Activated CD4-positive, alpha-beta memory T cell treated with anti-CD3 and anti-CD28 coated beads, Interleukin-2, amount 10 ng/mL, durations not matched to agents 7 days and 5 days (primary cell): ENCODE results near the gene GANC. TPM values are rescaled to one million over a fixed set of nuclear protein-coding genes. Genes with fewer than 3 reads are reported as not detected.
"Not testable (repeated sequence)": the region's sequence is repeated elsewhere in the genome, so short reads cannot be mapped to it uniquely, and the experiment has no call there.

Source experiments
- CTCF ChIA-PET: fragments of 350-600 bp; sonication (Branson Sonifier 250); formaldehyde crosslinking; loops from one replicate; lab custom pipeline; 2021; ENCODE audit warnings: antibody characterized with exemption, inconsistent platforms; lab: Charles Lee
- POLR2A ChIA-PET: fragments of 350-600 bp; sonication (Branson Sonifier 250); formaldehyde crosslinking; loops from one replicate; lab custom pipeline; 2021; ENCODE audit warnings: antibody characterized with exemption; lab: Charles Lee
- DNase-seq: peaks from one replicate; pipeline ENCODE4 v3.0.0-alpha.2; 2020
- H3K27ac Mint-ChIP-seq: one replicate; pipeline ENCODE4 v1.8.0; 2021; ENCODE audit warnings: mild to moderate bottlenecking, mixed read lengths
- H3K27me3 Mint-ChIP-seq: one replicate; pipeline ENCODE4 v1.8.0; 2021; ENCODE audit warnings: mixed read lengths
- H3K36me3 Mint-ChIP-seq: one replicate; pipeline ENCODE4 v1.8.0; 2021; ENCODE audit warnings: low read depth, mixed read lengths
- H3K4me1 Mint-ChIP-seq: one replicate; pipeline ENCODE4 v1.8.0; 2021; ENCODE audit warnings: mixed read lengths
- H3K4me3 Mint-ChIP-seq: one replicate; pipeline ENCODE4 v1.8.0; 2021; ENCODE audit warnings: mild to moderate bottlenecking, mixed read lengths
- H3K9me3 Mint-ChIP-seq: one replicate; pipeline ENCODE4 v1.8.0; 2021; ENCODE audit warnings: mixed read lengths
- total RNA-seq, 2 experiments: library from RNA; stranded (reverse); gene quantifications; one replicate each; pipeline ENCODE4 v1.2.3, GENCODE V29; 2021

Gene GANC
- total RNA-seq, 2 experiments from 2014 or later, result 28.3 to 31.5 TPM

DNA sequence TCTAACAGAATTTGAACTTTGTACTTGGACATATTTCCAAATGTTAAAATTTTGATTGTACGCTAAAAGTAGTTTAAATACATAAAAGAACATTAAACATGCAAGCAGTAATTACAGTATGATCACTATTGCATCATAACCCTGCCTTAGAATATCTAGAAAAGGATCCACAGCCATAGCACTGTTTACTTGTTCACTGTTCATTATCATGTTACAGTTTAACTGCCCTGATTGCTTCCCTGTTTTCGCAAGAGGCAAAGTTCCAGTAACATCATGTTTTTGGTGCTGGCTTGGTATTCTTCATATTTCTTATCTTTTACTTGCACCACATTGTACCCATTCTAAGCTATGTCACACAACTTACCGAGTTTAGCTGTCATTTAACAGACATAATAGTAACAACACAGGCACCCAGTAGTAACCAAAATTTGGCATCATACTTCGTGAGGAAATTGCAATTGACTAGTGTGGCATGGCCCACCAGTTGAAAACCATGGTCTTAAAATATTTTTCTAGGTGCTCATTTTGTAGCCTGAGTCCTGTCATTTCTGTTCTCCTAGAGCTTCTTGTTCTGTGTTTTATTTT is 13.5 kb downstream of the GANC start:
- Mint-ChIP-seq H3K4me3 (no peak overlapping the region), H3K36me3 (peaks cover 41% of the 10 kb centered on the region), H3K4me1 (no peaks in the 10 kb centered on the region), H3K27me3 (no peaks in the 10 kb centered on the region), H3K9me3 (no peaks in the 10 kb centered on the region), H3K27ac (no peak overlapping the region)
- DNase-seq, result no peak
- ChIA-PET CTCF (no interaction called here), POLR2A (no interaction called here)

DNA sequence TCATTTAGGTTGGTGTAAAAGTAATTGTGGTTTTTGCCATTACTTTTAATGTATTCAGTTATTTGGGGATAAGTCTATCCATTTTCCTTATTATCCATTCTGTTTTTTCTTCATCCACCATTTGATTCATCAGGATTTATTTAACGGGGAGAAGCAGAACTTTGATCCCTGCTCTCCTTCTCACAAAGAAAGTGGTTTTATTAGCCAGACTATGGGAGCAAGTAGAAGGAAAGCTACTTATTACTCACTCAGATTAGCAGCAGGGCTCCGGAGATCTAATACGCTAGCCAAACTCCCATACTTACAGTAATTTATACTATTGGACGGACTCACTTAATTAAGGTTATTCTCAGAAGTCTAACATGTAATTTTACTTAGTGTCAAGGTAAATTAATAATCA is 14.9 kb downstream of the GANC start:
- CTCF ChIA-PET, result no interaction called here
- no peak overlapping the region for H3K4me3 Mint-ChIP-seq
- no peaks in the 10 kb centered on the region for H3K27me3 Mint-ChIP-seq
- H3K36me3 Mint-ChIP-seq, result peaks cover 45% of the 10 kb centered on the region
- H3K4me1 Mint-ChIP-seq, result no peaks in the 10 kb centered on the region
- POLR2A ChIA-PET, result no interaction called here
- H3K9me3 Mint-ChIP-seq, result no peaks in the 10 kb centered on the region
- no peak for DNase-seq
- H3K27ac Mint-ChIP-seq, result no peak overlapping the region

DNA sequence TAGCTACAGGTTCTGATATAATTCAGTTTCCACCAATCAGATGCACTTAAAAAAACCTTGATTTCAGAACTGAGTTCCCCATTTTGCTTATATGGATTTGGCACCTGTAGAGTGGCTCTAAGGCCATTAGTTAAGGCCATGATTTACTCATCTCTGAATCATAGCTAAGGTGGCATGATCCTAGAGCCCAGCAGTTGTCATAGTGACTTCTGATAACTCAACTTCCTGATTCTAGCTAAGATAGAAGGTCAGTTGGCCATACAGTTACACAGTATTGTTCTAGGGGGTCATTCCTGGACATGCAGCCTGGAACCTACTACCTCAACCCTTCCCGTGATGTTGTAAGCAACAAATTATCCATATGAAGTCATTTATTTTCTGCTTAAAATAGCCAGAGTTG is 16.2 kb downstream of the GANC start:
- H3K27ac Mint-ChIP-seq, result no peak overlapping the region
- H3K9me3 Mint-ChIP-seq, result no peaks in the 10 kb centered on the region
- CTCF ChIA-PET, result no interaction called here
- H3K4me1 Mint-ChIP-seq, result no peaks in the 10 kb centered on the region
- H3K4me3 Mint-ChIP-seq, result no peak overlapping the region
- no peaks in the 10 kb centered on the region for H3K27me3 Mint-ChIP-seq
- H3K36me3 Mint-ChIP-seq, result peaks cover 37% of the 10 kb centered on the region
- no peak for DNase-seq
- POLR2A ChIA-PET, result interaction anchor here (1.4 kb wide), 1 partner anchor 16 kb away, joined by 4 read pairs; the partner anchor contains the start of genes GANC and TMEM87A

DNA sequence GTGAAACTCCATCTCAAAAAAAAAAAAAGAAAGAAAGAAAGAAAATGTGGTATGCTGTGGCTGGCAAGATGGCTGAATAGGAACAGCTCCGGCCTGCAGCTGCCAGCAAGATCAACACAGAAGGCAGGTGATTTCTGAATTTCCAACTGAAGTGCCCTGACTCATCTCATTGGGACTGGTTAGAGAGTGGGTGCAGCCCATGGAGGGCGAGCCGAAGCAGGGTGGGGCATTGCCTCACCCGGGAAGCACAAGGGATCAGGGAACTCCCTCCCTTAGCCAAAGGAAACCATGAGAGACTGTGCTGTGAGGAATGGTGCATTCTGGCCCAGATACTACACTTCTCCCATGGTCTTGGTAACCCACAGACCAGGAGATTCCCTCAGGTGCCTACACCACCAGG is 28.0 kb downstream of the GANC start:
- POLR2A ChIA-PET, result not testable (repeated sequence)
- peaks cover 14% of the 10 kb centered on the region for H3K9me3 Mint-ChIP-seq

DNA sequence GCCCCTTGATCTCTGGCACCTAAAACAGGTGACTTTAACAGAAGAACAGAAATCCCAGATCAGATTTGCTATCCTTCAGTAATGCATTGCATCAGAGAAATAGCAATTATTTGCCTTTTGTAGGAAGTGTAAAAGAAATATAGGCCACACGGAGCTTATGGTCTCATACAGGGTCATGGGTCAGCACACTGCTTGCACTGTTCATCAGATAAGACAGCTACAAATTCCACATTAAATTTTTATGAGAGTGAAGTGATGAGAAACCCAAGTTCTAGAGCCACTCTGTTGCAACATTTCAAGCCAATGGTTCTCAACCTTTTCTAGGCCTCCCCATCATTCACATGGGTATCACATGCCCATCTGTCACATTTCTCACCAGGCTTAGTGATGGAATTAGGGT is 33.7 kb downstream of the GANC start:
- no peak overlapping the region for H3K27ac Mint-ChIP-seq
- H3K27me3 Mint-ChIP-seq, result no peaks in the 10 kb centered on the region
- no peak for DNase-seq
- peaks cover 15% of the 10 kb centered on the region for H3K36me3 Mint-ChIP-seq
- H3K9me3 Mint-ChIP-seq, result peaks cover 14% of the 10 kb centered on the region
- ChIA-PET CTCF (interaction anchor here (0.7 kb wide), 1 partner anchor 535 kb away, joined by 3 read pairs; no protein-coding TSS in a partner anchor), POLR2A (no interaction called here)
- no peak overlapping the region for H3K4me3 Mint-ChIP-seq
- H3K4me1 Mint-ChIP-seq, result no peaks in the 10 kb centered on the region

More for the DNA sequence above, 28.0 kb downstream of the GANC start:
- peaks cover 36% of the 10 kb centered on the region for H3K36me3 Mint-ChIP-seq
- DNase-seq, H3K4me1 Mint-ChIP-seq, H3K4me3 Mint-ChIP-seq, H3K27ac Mint-ChIP-seq, CTCF ChIA-PET, H3K27me3 Mint-ChIP-seq: not testable (repeated sequence)

DNA sequence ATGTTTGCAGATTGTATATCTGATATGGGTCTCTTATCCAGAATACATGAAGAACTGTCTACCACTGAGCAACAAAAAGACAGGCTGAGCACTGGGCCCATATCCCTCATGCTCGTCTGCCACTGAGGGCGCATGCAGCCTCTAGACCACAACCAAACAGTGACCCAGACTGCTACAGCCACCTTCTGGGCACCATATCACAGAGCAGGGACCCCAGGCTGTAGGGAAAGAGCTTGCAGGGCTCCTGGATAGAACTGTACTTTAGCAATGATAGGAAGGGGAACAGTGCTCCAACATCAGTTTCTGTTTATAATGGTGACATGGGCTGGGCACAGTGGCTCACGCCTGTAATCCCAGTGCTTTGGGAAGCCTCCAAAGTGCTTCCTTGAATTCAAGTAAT is 40.5 kb downstream of the GANC start:
- H3K27me3 Mint-ChIP-seq, result no peaks in the 10 kb centered on the region
- CTCF ChIA-PET, result no interaction called here
- no peaks in the 10 kb centered on the region for H3K4me1 Mint-ChIP-seq
- H3K9me3 Mint-ChIP-seq, result no peaks in the 10 kb centered on the region
- H3K36me3 Mint-ChIP-seq, result peaks cover 14% of the 10 kb centered on the region
- POLR2A ChIA-PET, result no interaction called here
- no peak overlapping the region for H3K4me3 Mint-ChIP-seq
- H3K27ac Mint-ChIP-seq, result no peak overlapping the region
- DNase-seq, result no peak

DNA sequence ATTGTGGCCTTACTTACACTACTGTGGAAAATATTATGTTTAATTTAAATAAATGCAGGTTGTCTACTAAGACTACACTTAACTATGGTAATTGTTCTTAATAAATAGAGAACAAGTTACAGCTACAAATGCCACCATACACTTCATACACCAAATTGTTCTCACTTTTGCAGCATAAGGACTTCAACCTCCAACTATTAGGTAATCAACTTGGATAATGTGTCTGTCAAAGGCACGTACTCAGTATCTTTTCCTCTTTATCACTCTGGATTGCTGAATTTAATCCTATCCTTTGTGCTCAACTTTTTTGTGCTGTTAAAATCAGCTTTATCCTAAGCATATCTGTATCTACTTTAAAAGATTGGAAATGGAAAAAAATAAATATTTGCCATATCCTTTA is 41.8 kb downstream of the GANC start:
- CTCF ChIA-PET, result interaction anchor here (0.5 kb wide), 1 partner anchor 189 kb away, joined by 3 read pairs; no protein-coding TSS in a partner anchor
- Mint-ChIP-seq H3K4me3 (no peak overlapping the region), H3K27me3 (no peaks in the 10 kb centered on the region), H3K36me3 (peaks cover 13% of the 10 kb centered on the region), H3K9me3 (no peaks in the 10 kb centered on the region), H3K27ac (no peak overlapping the region), H3K4me1 (no peaks in the 10 kb centered on the region)
- DNase-seq, result no peak
- POLR2A ChIA-PET, result no interaction called here

DNA sequence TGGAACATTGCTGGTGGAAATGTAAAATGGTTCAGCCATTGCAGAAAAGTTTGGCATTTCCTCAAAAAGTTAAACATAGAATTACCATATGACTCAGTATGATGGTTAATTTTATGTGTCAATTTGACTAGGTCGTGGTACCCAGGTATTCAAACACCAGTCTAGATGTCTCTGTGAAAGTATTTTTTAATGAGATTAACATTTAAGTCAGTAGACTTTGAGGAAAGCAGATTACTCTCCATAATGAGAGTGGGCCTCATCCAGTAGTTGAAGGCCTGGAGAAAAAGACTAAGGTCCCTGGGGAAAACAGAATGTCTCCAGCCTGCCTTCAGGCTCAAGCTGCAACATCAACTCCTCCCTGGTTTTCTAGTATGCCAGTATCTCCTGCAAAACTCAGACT is 42.5 kb downstream of the GANC start:
- CTCF ChIA-PET, result no interaction called here
- no peak for DNase-seq
- no peaks in the 10 kb centered on the region for H3K4me1 Mint-ChIP-seq
- POLR2A ChIA-PET, result no interaction called here
- H3K4me3 Mint-ChIP-seq, result no peak overlapping the region
- H3K9me3 Mint-ChIP-seq, result no peaks in the 10 kb centered on the region
- no peak overlapping the region for H3K27ac Mint-ChIP-seq
- H3K36me3 Mint-ChIP-seq, result peaks cover 11% of the 10 kb centered on the region
- no peaks in the 10 kb centered on the region for H3K27me3 Mint-ChIP-seq

DNA sequence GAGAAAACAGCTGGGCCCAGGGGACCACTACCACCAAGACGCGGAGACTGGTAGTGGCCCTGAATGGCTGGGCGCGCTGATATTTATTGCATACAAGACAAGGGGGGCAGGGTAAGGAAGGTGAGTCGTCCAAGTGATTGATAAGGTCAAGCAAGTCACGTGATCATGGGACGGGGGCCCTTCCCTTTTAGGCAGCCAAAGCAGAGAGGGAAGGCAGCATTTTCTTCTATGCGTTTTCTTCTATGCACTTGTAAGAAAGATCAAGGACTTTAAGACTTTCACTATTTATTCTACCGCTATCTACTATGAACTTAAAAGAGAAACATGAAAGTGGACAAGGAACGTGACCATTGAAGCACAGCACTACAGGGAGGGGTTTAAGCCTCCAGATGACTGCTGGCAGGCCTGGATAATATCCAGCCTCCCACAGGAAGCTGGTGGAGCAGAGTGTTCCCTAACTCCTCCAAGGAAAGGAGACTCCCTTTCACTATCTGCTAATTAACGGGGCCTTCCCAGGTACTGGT is 43.3 kb downstream of the GANC start:
- DNase-seq, H3K9me3 Mint-ChIP-seq, H3K27me3 Mint-ChIP-seq, CTCF ChIA-PET, H3K36me3 Mint-ChIP-seq, H3K27ac Mint-ChIP-seq, H3K4me1 Mint-ChIP-seq, POLR2A ChIA-PET, H3K4me3 Mint-ChIP-seq: not testable (repeated sequence)

DNA sequence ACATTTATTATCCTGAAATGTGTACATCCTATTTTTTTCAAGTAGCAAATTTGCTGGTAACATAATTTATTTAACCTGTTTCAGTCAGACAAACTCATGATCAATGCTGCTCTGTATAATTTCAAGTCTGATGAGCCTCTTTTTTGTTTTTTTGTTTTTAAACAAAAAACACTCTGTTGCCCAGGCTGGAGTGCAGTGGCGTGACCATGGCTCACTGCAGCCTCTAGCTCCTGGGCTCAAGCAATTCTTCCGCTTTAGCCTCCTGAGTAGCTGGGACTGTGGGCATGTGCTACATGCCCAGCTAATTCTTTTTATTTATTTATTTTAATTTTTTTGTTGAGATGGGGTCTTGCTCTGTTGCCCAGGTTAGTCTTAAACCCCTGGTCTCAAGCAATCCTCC is 46.2 kb downstream of the GANC start:
- Mint-ChIP-seq H3K27me3 (no peaks in the 10 kb centered on the region), H3K9me3 (no peaks in the 10 kb centered on the region), H3K4me3 (no peak overlapping the region), H3K4me1 (no peaks in the 10 kb centered on the region), H3K27ac (no peak overlapping the region), H3K36me3 (peaks cover 22% of the 10 kb centered on the region)
- DNase-seq, result no peak
- CTCF ChIA-PET, result no interaction called here
- POLR2A ChIA-PET, result no interaction called here

DNA sequence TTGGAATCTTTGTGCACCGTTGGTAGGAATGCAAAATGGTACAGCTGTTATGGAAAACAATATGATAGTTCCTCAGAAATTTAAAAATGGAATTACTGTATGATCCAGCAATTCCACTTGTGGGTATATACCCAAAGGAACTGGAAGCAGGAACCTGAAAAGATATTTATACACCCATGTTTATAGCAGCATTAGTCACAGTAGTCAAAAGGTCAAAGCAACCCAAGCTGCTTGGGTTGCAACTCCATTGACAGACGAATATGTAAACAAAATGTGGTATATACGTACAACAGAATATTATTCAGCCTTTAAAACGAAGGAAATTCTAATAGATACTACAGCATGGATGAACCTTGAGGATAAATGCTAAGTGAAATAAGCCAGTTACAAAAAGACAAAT is 51.3 kb downstream of the GANC start:
- ChIA-PET CTCF (no interaction called here), POLR2A (no interaction called here)

DNA sequence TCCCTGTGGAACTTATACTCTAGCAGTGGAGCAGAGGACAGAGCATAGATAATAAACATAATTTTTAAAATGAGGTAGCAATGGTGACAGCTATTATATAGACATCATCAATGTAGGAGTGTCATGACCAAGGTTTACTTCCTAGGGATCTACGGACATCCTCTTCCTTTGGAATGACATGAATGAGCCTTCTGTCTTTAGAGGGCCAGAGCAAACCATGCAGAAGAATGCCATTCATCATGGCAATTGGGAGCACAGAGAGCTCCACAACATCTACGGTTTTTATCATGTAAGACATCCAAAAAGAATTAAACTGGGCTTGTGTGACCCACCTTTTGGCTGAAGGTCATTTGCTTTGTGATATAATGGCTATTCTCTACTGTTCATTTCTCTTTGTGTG is 56.2 kb downstream of the GANC start:
- Mint-ChIP-seq H3K9me3 (no peaks in the 10 kb centered on the region), H3K27me3 (no peaks in the 10 kb centered on the region), H3K4me1 (no peaks in the 10 kb centered on the region), H3K4me3 (no peak overlapping the region), H3K36me3 (peaks cover 28% of the 10 kb centered on the region), H3K27ac (no peak overlapping the region)
- POLR2A ChIA-PET, result no interaction called here
- CTCF ChIA-PET, result interaction anchor here (1.8 kb wide), 1 partner anchor 56 kb away, joined by 5 read pairs; no protein-coding TSS in a partner anchor
- no peak for DNase-seq

More for the DNA sequence above, 51.3 kb downstream of the GANC start:
- Mint-ChIP-seq H3K4me1 (no peaks in the 10 kb centered on the region), H3K9me3 (no peaks in the 10 kb centered on the region), H3K27me3 (no peaks in the 10 kb centered on the region), H3K4me3 (no peak overlapping the region), H3K27ac (no peak overlapping the region), H3K36me3 (peaks cover 32% of the 10 kb centered on the region)
- DNase-seq, result no peak

DNA sequence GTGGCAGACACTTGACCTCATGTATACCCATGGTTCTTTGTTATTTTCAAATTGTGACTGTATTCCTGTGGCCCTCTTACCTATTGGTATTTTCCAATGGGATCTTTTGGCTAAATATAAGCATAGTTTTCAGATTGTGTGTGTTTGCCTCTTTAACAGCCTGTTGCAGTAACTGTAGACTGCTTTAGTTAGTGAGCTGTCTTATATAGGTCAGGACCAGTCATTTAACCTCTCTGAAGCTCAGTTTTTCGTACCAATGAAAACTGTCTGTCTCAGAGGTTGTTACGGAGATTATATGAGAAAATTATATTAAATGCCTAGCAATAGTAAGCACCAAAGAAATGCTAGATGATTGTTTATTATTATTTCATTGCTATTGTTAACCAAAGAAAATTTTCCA is 57.0 kb downstream of the GANC start:
- no peaks in the 10 kb centered on the region for H3K27me3 Mint-ChIP-seq
- H3K27ac Mint-ChIP-seq, result no peak overlapping the region
- H3K4me3 Mint-ChIP-seq, result no peak overlapping the region
- H3K4me1 Mint-ChIP-seq, result no peaks in the 10 kb centered on the region
- POLR2A ChIA-PET, result no interaction called here
- CTCF ChIA-PET, result no interaction called here
- DNase-seq, result no peak
- peaks cover 29% of the 10 kb centered on the region for H3K36me3 Mint-ChIP-seq
- H3K9me3 Mint-ChIP-seq, result peaks cover 4% of the 10 kb centered on the region

DNA sequence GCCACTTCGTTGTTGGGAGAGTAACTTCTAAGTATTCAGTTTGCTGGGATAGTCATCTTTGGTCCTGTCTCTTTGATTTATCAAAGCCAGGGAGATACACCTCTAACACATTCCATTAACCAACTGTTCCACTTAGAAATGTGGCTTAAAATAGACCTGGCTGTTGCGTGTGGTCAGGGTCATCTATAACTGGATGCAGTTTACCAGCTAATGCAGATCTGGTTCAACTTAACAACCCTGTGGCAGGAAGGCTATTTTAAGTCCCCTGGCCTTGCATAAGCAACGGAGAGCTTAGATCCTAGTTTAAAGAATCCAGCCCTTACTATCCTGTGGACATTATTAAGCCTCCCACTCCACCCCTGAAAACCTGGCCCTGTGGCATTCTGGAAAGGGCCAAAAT is 58.2 kb downstream of the GANC start:
- Mint-ChIP-seq H3K27me3 (no peaks in the 10 kb centered on the region), H3K27ac (no peak overlapping the region), H3K4me3 (no peak overlapping the region), H3K4me1 (no peaks in the 10 kb centered on the region), H3K9me3 (peaks cover 12% of the 10 kb centered on the region), H3K36me3 (peaks cover 36% of the 10 kb centered on the region)
- CTCF ChIA-PET, result interaction anchor here (0.7 kb wide), 1 partner anchor 25 kb away, joined by 6 read pairs; no protein-coding TSS in a partner anchor
- no peak for DNase-seq
- POLR2A ChIA-PET, result no interaction called here
